Brain microvascular endothelial cell (primary cell): ENCODE results near the gene PPP1R3G.

ENCODE experiments used
- DNase-seq: peaks from one replicate; pipeline ENCODE4 v3.0.0-alpha.2; 2020
- H3K27ac ChIP-seq: fragments of 250-450 bp; sonication (Bioruptor Pico); 2 replicates; pipeline ENCODE4 v1.5.1; 2020; ENCODE audit warnings: mild to moderate bottlenecking, moderate library complexity
- H3K27me3 ChIP-seq: fragments of 250-450 bp; sonication (Bioruptor Pico); replicated peaks from 2 replicates; pipeline ENCODE4 v1.5.1; 2020; ENCODE audit warnings: mild to moderate bottlenecking
- H3K36me3 ChIP-seq: fragments of 250-450 bp; sonication (Bioruptor Pico); replicated peaks from 2 replicates; pipeline ENCODE4 v1.5.1; 2020; ENCODE audit warnings: mild to moderate bottlenecking
- H3K4me3 ChIP-seq: 2 replicates; pipeline ENCODE4 v1.5.1; 2011; ENCODE audit warnings: low read depth, mild to moderate bottlenecking, control low read depth, low read length, moderate library complexity
- CTCF ChIP-seq: IDR thresholded peaks from 2 replicates; pipeline ENCODE4 v1.5.1; 2011; ENCODE audit warnings: low read depth, mild to moderate bottlenecking, moderate library complexity, low read length, control low read depth, inconsistent platforms; ENCODE audit errors: missing control alignments
- in situ Hi-C: cut with HindIII; loops from 2 replicates; pipeline ENCODE4 v1.10.0; 2017; ENCODE audit warnings: low sequenced_read_pairs, low pct_ligation_motif_present

Gene PPP1R3G

GRCh38 chr6:5081955-5082354 is 3.2 kb upstream of the PPP1R3G start:
- in situ Hi-C loops, result no loop called here
- Histone ChIP-seq H3K4me3 (no peak overlapping the region), H3K27ac (peak overlapping the region; percentile 26), H3K36me3 (no peaks in the 10 kb centered on the region), H3K27me3 (peaks cover 4% of the 10 kb centered on the region)
- DNase-seq, result no peak
- TF ChIP-seq CTCF, result no peak

GRCh38 chr6:5082487-5083306 is 2.4 kb upstream of the PPP1R3G start:
- Histone ChIP-seq H3K27me3 (peaks cover 4% of the 10 kb centered on the region), H3K4me3 (no peak overlapping the region), H3K36me3 (no peaks in the 10 kb centered on the region), H3K27ac (peak overlapping the region; percentile 26)
- no peak for TF ChIP-seq CTCF
- peak; percentile 63 for DNase-seq
- in situ Hi-C loops, result no loop called here

- H3K27ac ChIP-seq, result no peak overlapping the region
- no peak for DNase-seq
- TF ChIP-seq CTCF, result no peak
- H3K27me3 ChIP-seq, result peaks cover 4% of the 10 kb centered on the region
- no peak overlapping the region for H3K4me3 ChIP-seq
- in situ Hi-C loops, result no loop called here
- no peaks in the 10 kb centered on the region for H3K36me3 ChIP-seq
These were observed 1.9 kb upstream of the PPP1R3G start for GRCh38 chr6:5083307-5083583.

GRCh38 chr6:5083813-5084359 is 1.3 kb upstream of the PPP1R3G start:
- Histone ChIP-seq H3K4me3 (peak overlapping the region; percentile 12), H3K36me3 (no peaks in the 10 kb centered on the region), H3K27me3 (peaks cover 4% of the 10 kb centered on the region), H3K27ac (no peak overlapping the region)
- DNase-seq, result no peak
- in situ Hi-C loops, result no loop called here
- no peak for TF ChIP-seq CTCF

- in situ Hi-C loops, result no loop called here
- TF ChIP-seq CTCF, result no peak
- no peak for DNase-seq
- H3K27me3 ChIP-seq, result peaks cover 4% of the 10 kb centered on the region
- no peak overlapping the region for H3K27ac ChIP-seq
- H3K36me3 ChIP-seq, result no peaks in the 10 kb centered on the region
- H3K4me3 ChIP-seq, result peak overlapping the region; percentile 58
These were observed 771 bp upstream of the PPP1R3G start for GRCh38 chr6:5084360-5084780.
